ENCODE measurements around the gene ZNF500.

ZNF500 gene

DNA sequence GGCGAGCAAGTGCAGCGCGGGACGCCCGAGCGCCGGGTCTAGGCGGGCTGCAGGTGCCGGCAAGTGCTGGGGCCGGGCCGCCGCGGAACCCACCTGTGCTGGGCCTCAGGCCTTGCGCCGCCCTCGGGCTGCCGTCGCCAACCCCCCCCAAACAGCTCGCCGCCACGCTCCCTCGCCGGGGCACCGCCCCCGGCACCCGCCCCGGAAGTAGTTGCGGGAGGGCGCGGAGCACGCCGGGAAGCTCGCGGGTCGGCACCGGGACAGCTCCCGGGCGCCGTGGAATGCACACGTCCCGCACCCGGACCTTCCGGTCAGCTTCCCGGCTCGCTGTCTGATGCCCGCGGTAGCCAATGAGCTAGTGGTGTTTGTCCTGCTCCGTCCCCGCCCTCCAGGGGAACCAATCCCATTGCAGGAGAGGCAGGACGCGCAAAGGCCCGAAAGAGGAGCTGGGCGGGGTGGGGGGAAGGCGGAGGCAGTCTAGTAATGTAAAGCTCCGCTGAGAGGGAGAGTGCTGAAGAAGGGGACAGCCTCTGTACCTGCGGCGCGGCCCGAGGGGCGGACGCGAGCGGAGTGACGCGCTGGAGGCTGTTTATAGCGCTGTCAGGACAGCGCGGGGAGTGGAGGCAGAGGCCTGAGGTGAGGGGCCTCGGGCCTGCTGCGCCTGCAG is 32.8 kb downstream of the ZNF500 start, which contains the start of the genes ANKS3 and DNAAF8 (continued):
- TF ChIP-seq ZFP69B (tag by site-specific recombination; IDR thresholded peaks at IDR 0.05) (no peak), ZIC2 (tag by site-specific recombination; IDR thresholded peaks at IDR 0.05) (no peak), ZNF501 (tag by site-specific recombination; IDR thresholded peaks at IDR 0.05) (no peak), GLIS2 (tag by site-specific recombination; IDR thresholded peaks at IDR 0.05) (peak; percentile 18; the same call in 1 of the 2 replicates), SP7 (tag by site-specific recombination; IDR thresholded peaks at IDR 0.05) (peak; percentile 64; the same call in 1 of the 2 replicates), ZNF624 (tag by site-specific recombination; IDR thresholded peaks at IDR 0.05) (no peak), RBAK (tag by site-specific recombination; IDR thresholded peaks at IDR 0.05) (no peak), ZNF596 (tag by site-specific recombination; IDR thresholded peaks at IDR 0.05) (peak; percentile 61; the same call in 1 of the 2 replicates), ZNF37A (tag by site-specific recombination; IDR thresholded peaks at IDR 0.05) (no peak), ZNF585B (tag by site-specific recombination; IDR thresholded peaks at IDR 0.05) (no peak), ZNF169 (tag by site-specific recombination; IDR thresholded peaks at IDR 0.05) (no peak), ZNF266 (tag by site-specific recombination; IDR thresholded peaks at IDR 0.05; ENCODE audit: low read depth) (no peak), REPIN1 (tag by site-specific recombination; IDR thresholded peaks at IDR 0.05; ENCODE audit: low read depth) (no peak), ZSCAN16 (tag by site-specific recombination; IDR thresholded peaks at IDR 0.05) (no peak), HOXD13 (CRISPR knock-in tag; IDR thresholded peaks at IDR 0.05; ENCODE audit: borderline replicate concordance) (no peak), ZNF658 (tag by site-specific recombination; IDR thresholded peaks at IDR 0.05) (no peak), ZNF274 (IDR thresholded peaks at IDR 0.05; ENCODE audit: low read length) (no peak), ZNF274 (tag by site-specific recombination; IDR thresholded peaks at IDR 0.05; ENCODE audit: borderline replicate concordance) (no peak), ZNF292 (tag by site-specific recombination; IDR thresholded peaks at IDR 0.05; ENCODE audit: borderline replicate concordance, low read depth) (no peak), OSR2 (tag by site-specific recombination; IDR thresholded peaks at IDR 0.05) (peak; percentile 91), ZNF24 (tag by site-specific recombination; IDR thresholded peaks at IDR 0.05) (no peak), ZNF341 (tag by site-specific recombination; IDR thresholded peaks at IDR 0.05; ENCODE audit: low read depth) (peak; percentile 94), MYNN (tag by site-specific recombination; IDR thresholded peaks at IDR 0.05; ENCODE audit: borderline replicate concordance) (no peak), ZNF16 (tag by site-specific recombination; IDR thresholded peaks at IDR 0.05; ENCODE audit: low read depth) (no peak), ZNF114 (tag by site-specific recombination; IDR thresholded peaks at IDR 0.05) (no peak), GLIS1 (tag by site-specific recombination; IDR thresholded peaks at IDR 0.05) (no peak; the same call in 1 of the 2 replicates), ZBTB48 (tag by site-specific recombination; IDR thresholded peaks at IDR 0.05) (peak; percentile 33; the same call in 1 of the 2 replicates), ZNF239 (tag by site-specific recombination; IDR thresholded peaks at IDR 0.05) (no peak), ZNF629 (tag by site-specific recombination; IDR thresholded peaks at IDR 0.05) (peak; percentile 49; the same call in 1 of the 2 replicates), ZNF544 (tag by site-specific recombination; IDR thresholded peaks at IDR 0.05) (no peak), YY1 (tag by site-specific recombination; IDR thresholded peaks at IDR 0.05) (peak; percentile 50), ZNF626 (tag by site-specific recombination; IDR thresholded peaks at IDR 0.05) (no peak)
- TF ChIP-seq, protein P1, sequence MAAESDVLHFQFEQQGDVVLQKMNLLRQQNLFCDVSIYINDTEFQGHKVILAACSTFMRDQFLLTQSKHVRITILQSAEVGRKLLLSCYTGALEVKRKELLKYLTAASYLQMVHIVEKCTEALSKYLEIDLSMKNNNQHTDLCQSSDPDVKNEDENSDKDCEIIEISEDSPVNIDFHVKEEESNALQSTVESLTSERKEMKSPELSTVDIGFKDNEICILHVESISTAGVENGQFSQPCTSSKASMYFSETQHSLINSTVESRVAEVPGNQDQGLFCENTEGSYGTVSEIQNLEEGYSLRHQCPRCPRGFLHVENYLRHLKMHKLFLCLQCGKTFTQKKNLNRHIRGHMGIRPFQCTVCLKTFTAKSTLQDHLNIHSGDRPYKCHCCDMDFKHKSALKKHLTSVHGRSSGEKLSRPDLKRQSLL (tag by site-specific recombination; IDR thresholded peaks at IDR 0.05) = peak; percentile 54; the same call in 1 of the 2 replicates
- TF ChIP-seq, protein P2, sequence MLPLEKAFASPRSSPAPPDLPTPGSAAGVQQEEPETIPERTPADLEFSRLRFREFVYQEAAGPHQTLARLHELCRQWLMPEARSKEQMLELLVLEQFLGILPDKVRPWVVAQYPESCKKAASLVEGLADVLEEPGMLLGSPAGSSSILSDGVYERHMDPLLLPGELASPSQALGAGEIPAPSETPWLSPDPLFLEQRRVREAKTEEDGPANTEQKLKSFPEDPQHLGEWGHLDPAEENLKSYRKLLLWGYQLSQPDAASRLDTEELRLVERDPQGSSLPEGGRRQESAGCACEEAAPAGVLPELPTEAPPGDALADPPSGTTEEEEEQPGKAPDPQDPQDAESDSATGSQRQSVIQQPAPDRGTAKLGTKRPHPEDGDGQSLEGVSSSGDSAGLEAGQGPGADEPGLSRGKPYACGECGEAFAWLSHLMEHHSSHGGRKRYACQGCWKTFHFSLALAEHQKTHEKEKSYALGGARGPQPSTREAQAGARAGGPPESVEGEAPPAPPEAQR (tag by site-specific recombination; IDR thresholded peaks at IDR 0.05) = no peak
- TF ChIP-seq, protein P3, sequence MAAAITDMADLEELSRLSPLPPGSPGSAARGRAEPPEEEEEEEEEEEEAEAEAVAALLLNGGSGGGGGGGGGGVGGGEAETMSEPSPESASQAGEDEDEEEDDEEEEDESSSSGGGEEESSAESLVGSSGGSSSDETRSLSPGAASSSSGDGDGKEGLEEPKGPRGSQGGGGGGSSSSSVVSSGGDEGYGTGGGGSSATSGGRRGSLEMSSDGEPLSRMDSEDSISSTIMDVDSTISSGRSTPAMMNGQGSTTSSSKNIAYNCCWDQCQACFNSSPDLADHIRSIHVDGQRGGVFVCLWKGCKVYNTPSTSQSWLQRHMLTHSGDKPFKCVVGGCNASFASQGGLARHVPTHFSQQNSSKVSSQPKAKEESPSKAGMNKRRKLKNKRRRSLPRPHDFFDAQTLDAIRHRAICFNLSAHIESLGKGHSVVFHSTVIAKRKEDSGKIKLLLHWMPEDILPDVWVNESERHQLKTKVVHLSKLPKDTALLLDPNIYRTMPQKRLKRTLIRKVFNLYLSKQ (tag by site-specific recombination; IDR thresholded peaks at IDR 0.05; ENCODE audit: borderline replicate concordance) = no peak
- TF ChIP-seq, protein P4, sequence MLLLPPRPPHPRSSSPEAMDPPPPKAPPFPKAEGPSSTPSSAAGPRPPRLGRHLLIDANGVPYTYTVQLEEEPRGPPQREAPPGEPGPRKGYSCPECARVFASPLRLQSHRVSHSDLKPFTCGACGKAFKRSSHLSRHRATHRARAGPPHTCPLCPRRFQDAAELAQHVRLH (tag by site-specific recombination; IDR thresholded peaks at IDR 0.05) = no peak
- TF ChIP-seq, protein P5, sequence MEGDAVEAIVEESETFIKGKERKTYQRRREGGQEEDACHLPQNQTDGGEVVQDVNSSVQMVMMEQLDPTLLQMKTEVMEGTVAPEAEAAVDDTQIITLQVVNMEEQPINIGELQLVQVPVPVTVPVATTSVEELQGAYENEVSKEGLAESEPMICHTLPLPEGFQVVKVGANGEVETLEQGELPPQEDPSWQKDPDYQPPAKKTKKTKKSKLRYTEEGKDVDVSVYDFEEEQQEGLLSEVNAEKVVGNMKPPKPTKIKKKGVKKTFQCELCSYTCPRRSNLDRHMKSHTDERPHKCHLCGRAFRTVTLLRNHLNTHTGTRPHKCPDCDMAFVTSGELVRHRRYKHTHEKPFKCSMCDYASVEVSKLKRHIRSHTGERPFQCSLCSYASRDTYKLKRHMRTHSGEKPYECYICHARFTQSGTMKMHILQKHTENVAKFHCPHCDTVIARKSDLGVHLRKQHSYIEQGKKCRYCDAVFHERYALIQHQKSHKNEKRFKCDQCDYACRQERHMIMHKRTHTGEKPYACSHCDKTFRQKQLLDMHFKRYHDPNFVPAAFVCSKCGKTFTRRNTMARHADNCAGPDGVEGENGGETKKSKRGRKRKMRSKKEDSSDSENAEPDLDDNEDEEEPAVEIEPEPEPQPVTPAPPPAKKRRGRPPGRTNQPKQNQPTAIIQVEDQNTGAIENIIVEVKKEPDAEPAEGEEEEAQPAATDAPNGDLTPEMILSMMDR (tag by site-specific recombination; IDR thresholded peaks at IDR 0.05) = no peak

All from HEK293 (cell line).